ENCODE results near the gene PLEKHA6. TPM values are rescaled to one million over a fixed set of nuclear protein-coding genes. Genes with fewer than 3 reads are reported as not detected.

PLEKHA6 gene
- polyA plus RNA-seq, 3 donors = 0.08 TPM; not detected in 1

GRCh38 chr1:204306076-204306475 lies 53.7 kb downstream of the PLEKHA6 start:
- intact Hi-C loops (cut with micrococcal nuclease) = no loop called here
- no peak for TF ChIP-seq CTCF (IDR thresholded peaks at IDR 0.05)
- Histone ChIP-seq H3K27me3 (ENCODE audit: control insufficient read depth in 2 of 2, insufficient read depth in 2 of 2, low read length in 2 of 2) (no peaks in the 10 kb centered on the region), H3K9me3 (replicated peaks in 1 of 2; ENCODE audit: control insufficient read depth in 1 of 2, insufficient read depth in 1 of 2, low read length in 2 of 2) (no peaks in the 10 kb centered on the region), H3K36me3 (replicated peaks in 1 of 2; ENCODE audit: control insufficient read depth in 1 of 2, insufficient read depth in 2 of 2, low read length in 2 of 2) (no peaks in the 10 kb centered on the region), H3K79me2 (ENCODE audit: insufficient read depth, low read length) (no peaks in the 10 kb centered on the region), H3K9ac (ENCODE audit: insufficient read depth, low read length, poor library complexity, severe bottlenecking) (no peak overlapping the region), H3K27ac (ENCODE audit: low read depth in 1 of 2, low read length in 2 of 2) (no peak overlapping the region), H4K20me1 (ENCODE audit: insufficient read depth, low read length) (no peaks in the 10 kb centered on the region), H3K4me2 (replicated peaks; ENCODE audit: extremely low read depth, low read length, poor library complexity, severe bottlenecking) (no peak overlapping the region), H3K4me1 (ENCODE audit: control insufficient read depth in 1 of 2, insufficient read depth in 2 of 2, low read length in 2 of 2) (no peaks in the 10 kb centered on the region), H3K4me3 (replicated peaks in 1 of 3; ENCODE audit: low read depth in 2 of 3, low read length in 3 of 3) (no peak overlapping the region), H2AFZ (ENCODE audit: insufficient read depth, low read depth, low read length, poor library complexity, severe bottlenecking) (no peak overlapping the region)
- Mint-ChIP-seq H3K36me3 (no peaks in the 10 kb centered on the region), H3K27ac (peak overlapping the region in 1 of 7 donors; percentile 19), H3K9me3 (peaks cover 0 to 1% (median 0%) of the 10 kb centered on the region in 7 donors), H3K27me3 (ENCODE audit: low read depth in 3 of 3) (peaks cover 3 to 5% (median 4%) of the 10 kb centered on the region in 3 donors), H3K4me3 (no peak overlapping the region), H3K4me1 (peaks cover 4% of the 10 kb centered on the region)
- no peak for DNase-seq
- 94% methylated on average over 3 of the region's 3 CpGs for whole genome bisulfite sequencing (ENCODE audit: insufficient coverage)

- intact Hi-C loops (cut with micrococcal nuclease) = no loop called here
- no peak overlapping the region for H3K27ac ChIP-seq (ENCODE audit: low read depth in 1 of 2, low read length in 2 of 2)
- no peaks in the 10 kb centered on the region for H3K79me2 ChIP-seq (ENCODE audit: insufficient read depth, low read length)
- no peaks in the 10 kb centered on the region for H4K20me1 ChIP-seq (ENCODE audit: insufficient read depth, low read length)
- Mint-ChIP-seq H3K4me1 (peaks cover 4% of the 10 kb centered on the region), H3K9me3 (peaks cover 0 to 1% (median 0%) of the 10 kb centered on the region in 7 donors), H3K4me3 (no peak overlapping the region), H3K27me3 (ENCODE audit: low read depth in 3 of 3) (peaks cover 4 to 5% (median 5%) of the 10 kb centered on the region in 3 donors), H3K36me3 (no peaks in the 10 kb centered on the region), H3K27ac (peak overlapping the region in 1 of 7 donors; percentile 1)
- H3K4me3 ChIP-seq (replicated peaks in 1 of 3; ENCODE audit: low read depth in 2 of 3, low read length in 3 of 3) = no peak overlapping the region
- H3K9me3 ChIP-seq (replicated peaks in 1 of 2; ENCODE audit: control insufficient read depth in 1 of 2, insufficient read depth in 1 of 2, low read length in 2 of 2) = no peaks in the 10 kb centered on the region
- H3K4me1 ChIP-seq (ENCODE audit: control insufficient read depth in 1 of 2, insufficient read depth in 2 of 2, low read length in 2 of 2) = no peaks in the 10 kb centered on the region
- H2AFZ ChIP-seq (ENCODE audit: insufficient read depth, low read depth, low read length, poor library complexity, severe bottlenecking) = no peak overlapping the region
- no peak overlapping the region for H3K9ac ChIP-seq (ENCODE audit: insufficient read depth, low read length, poor library complexity, severe bottlenecking)
- no peak overlapping the region for H3K4me2 ChIP-seq (replicated peaks; ENCODE audit: extremely low read depth, low read length, poor library complexity, severe bottlenecking)
- TF ChIP-seq CTCF (IDR thresholded peaks at IDR 0.05) = no peak
- peak in 1 of 3 donors; percentile 3 for DNase-seq
- WGBS (ENCODE audit: insufficient coverage) = no CpG with 5 or more reads among the region's 4 CpGs
- H3K27me3 ChIP-seq (ENCODE audit: control insufficient read depth in 2 of 2, insufficient read depth in 2 of 2, low read length in 2 of 2) = no peaks in the 10 kb centered on the region
- no peaks in the 10 kb centered on the region for H3K36me3 ChIP-seq (replicated peaks in 1 of 2; ENCODE audit: control insufficient read depth in 1 of 2, insufficient read depth in 2 of 2, low read length in 2 of 2)
These were observed 55.7 kb downstream of the PLEKHA6 start for GRCh38 chr1:204304067-204304466.

Measured in CD14-positive monocyte (primary cell).